Brain microvascular endothelial cell (primary cell): ENCODE data around the gene CCL2.
"Not testable (repeated sequence)": the region's sequence is repeated elsewhere in the genome, so short reads cannot be mapped to it uniquely, and the experiment has no call there.

ENCODE experiments used
- DNase-seq: peaks from one replicate; pipeline ENCODE4 v3.0.0-alpha.2; 2020
- H3K27ac ChIP-seq: fragments of 250-450 bp; sonication (Bioruptor Pico); 2 replicates; pipeline ENCODE4 v1.5.1; 2020; ENCODE audit warnings: mild to moderate bottlenecking, moderate library complexity
- H3K27me3 ChIP-seq: fragments of 250-450 bp; sonication (Bioruptor Pico); replicated peaks from 2 replicates; pipeline ENCODE4 v1.5.1; 2020; ENCODE audit warnings: mild to moderate bottlenecking
- H3K36me3 ChIP-seq: fragments of 250-450 bp; sonication (Bioruptor Pico); replicated peaks from 2 replicates; pipeline ENCODE4 v1.5.1; 2020; ENCODE audit warnings: mild to moderate bottlenecking
- H3K4me3 ChIP-seq: 2 replicates; pipeline ENCODE4 v1.5.1; 2011; ENCODE audit warnings: low read depth, mild to moderate bottlenecking, control low read depth, low read length, moderate library complexity
- CTCF ChIP-seq: IDR thresholded peaks from 2 replicates; pipeline ENCODE4 v1.5.1; 2011; ENCODE audit warnings: low read depth, mild to moderate bottlenecking, moderate library complexity, low read length, control low read depth, inconsistent platforms; ENCODE audit errors: missing control alignments
- in situ Hi-C: cut with HindIII; loops from 2 replicates; pipeline ENCODE4 v1.10.0; 2017; ENCODE audit warnings: low sequenced_read_pairs, low pct_ligation_motif_present

The CCL2 gene

GRCh38 chr17:34226011-34226743 lies 28.9 kb upstream of the CCL2 start:
- in situ Hi-C loops: no loop called here
- H3K27me3 ChIP-seq: no peaks in the 10 kb centered on the region

GRCh38 chr17:34226744-34227034 lies 28.4 kb upstream of the CCL2 start:
- no peak for DNase-seq
- in situ Hi-C loops: no loop called here
- no peak overlapping the region for H3K4me3 ChIP-seq

More at GRCh38 chr17:34226011-34226743, 28.9 kb upstream of the CCL2 start:
- Histone ChIP-seq H3K4me3 (no peak overlapping the region), H3K27ac (no peak overlapping the region), H3K36me3 (no peaks in the 10 kb centered on the region)
- DNase-seq: no peak
- no peak for TF ChIP-seq CTCF

GRCh38 chr17:34227293-34227692 lies 27.8 kb upstream of the CCL2 start:
- H3K27me3 ChIP-seq, in situ Hi-C loops, H3K4me3 ChIP-seq, DNase-seq, H3K27ac ChIP-seq, H3K36me3 ChIP-seq: not testable (repeated sequence)

More at GRCh38 chr17:34226744-34227034, 28.4 kb upstream of the CCL2 start:
- H3K27me3 ChIP-seq: no peaks in the 10 kb centered on the region
- no peak overlapping the region for H3K27ac ChIP-seq
- TF ChIP-seq CTCF: no peak
- no peaks in the 10 kb centered on the region for H3K36me3 ChIP-seq

GRCh38 chr17:34227707-34228106 lies 27.4 kb upstream of the CCL2 start:
- in situ Hi-C loops: no loop called here

GRCh38 chr17:34228781-34229180 lies 26.3 kb upstream of the CCL2 start:
- no peak for DNase-seq
- no peak overlapping the region for H3K4me3 ChIP-seq
- TF ChIP-seq CTCF: no peak
- no peaks in the 10 kb centered on the region for H3K27me3 ChIP-seq
- H3K27ac ChIP-seq: no peak overlapping the region
- in situ Hi-C loops: no loop called here
- H3K36me3 ChIP-seq: no peaks in the 10 kb centered on the region

More at GRCh38 chr17:34227707-34228106, 27.4 kb upstream of the CCL2 start:
- H3K27me3 ChIP-seq: no peaks in the 10 kb centered on the region
- no peak overlapping the region for H3K27ac ChIP-seq
- no peak for DNase-seq
- H3K4me3 ChIP-seq: no peak overlapping the region
- TF ChIP-seq CTCF: no peak
- no peaks in the 10 kb centered on the region for H3K36me3 ChIP-seq

- no peaks in the 10 kb centered on the region for H3K36me3 ChIP-seq
- in situ Hi-C loops: no loop called here
- TF ChIP-seq CTCF: no peak
- no peak overlapping the region for H3K27ac ChIP-seq
- H3K27me3 ChIP-seq: no peaks in the 10 kb centered on the region
- no peak overlapping the region for H3K4me3 ChIP-seq
- DNase-seq: no peak
Measured at GRCh38 chr17:34230342-34230741, 24.7 kb upstream of the CCL2 start.
